A172 (cell line): ENCODE data around the gene CCDC93. TPM values are rescaled to one million over a fixed set of nuclear protein-coding genes. Genes with fewer than 3 reads are reported as not detected.

Experiments used
- DNase-seq: peaks from one replicate; pipeline ENCODE4 v3.0.0-alpha.2; 2015; ENCODE audit warnings: low spot score
- total RNA-seq: library from RNA; depleted of rRNA; stranded (reverse); fragments of >200 nt; shearing (Covaris generic); gene quantifications from 2 replicates; pipeline ENCODE4 v1.2.3, GENCODE V29; 2014; rRNA removed

Gene CCDC93
- total RNA-seq, 1 experiment from 2014 or later: 15.0 TPM

DNA sequence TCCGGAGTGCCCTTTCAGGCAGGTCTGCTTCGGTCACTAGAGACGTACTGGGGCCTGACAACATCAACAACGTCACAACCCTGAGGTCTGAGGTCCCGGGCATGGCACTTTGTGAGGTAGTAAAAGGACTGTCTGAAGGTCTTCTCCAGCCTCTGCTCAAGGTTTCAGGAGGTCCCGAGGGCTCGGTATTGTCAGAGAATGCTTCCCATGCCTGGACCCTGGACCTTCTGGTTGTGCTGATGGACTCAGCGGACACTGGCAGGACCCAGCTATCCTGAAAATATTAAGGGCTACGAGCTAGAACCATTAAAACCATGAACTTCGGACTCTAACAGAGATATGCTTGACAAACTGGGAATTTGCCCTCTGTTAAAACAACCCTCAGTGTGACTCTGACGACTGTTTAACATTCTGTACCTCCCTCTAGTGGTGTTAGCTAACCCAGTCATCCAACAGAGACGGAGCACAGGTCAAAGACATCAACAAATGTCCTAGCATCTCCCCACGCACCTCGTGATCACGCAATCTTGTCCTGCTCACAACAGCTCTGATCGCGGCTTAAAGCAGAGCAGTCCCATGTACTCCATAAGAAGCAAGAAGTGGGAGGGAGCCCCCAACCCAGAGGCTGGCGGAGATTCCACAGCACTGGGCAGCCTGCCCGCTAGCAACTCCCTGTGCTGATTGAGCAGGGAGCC, 96.5 kb downstream of the CCDC93 start:
- no peak for DNase-seq

DNA sequence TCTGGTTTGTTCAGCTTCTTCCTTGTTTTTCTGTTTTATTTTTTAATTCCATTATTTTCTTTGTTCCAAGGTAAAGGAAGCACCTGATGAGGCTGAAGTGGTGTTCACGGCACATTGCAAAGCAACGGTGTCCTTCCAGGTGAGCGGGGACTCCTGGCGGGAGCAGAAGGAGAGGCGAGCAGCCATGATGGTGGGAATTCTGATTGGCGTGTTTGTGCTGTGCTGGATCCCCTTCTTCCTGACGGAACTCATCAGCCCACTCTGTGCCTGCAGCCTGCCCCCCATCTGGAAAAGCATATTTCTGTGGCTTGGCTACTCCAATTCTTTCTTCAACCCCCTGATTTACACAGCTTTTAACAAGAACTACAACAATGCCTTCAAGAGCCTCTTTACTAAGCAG, 110.9 kb downstream of the CCDC93 start:
- DNase-seq: no peak

DNA sequence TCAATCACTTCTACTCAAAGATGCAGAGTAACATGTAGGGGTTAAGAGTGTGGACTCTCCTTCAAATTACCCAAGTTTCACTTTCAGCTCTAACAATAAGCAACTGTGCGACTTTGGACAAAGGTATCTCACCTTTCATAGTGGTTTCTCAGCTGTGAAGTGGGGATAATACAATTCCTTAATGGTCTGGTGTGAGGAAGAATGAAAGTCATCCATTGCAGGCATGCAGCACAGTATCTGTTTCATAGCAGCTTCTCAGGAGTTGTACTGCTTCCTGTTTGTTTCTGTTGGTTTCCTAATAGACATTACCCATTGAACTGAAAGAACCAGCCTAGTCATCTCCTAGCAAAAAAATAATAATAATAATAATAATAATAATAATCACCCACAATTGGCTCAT, 125.0 kb downstream of the CCDC93 start:
- DNase-seq: no peak

DNA sequence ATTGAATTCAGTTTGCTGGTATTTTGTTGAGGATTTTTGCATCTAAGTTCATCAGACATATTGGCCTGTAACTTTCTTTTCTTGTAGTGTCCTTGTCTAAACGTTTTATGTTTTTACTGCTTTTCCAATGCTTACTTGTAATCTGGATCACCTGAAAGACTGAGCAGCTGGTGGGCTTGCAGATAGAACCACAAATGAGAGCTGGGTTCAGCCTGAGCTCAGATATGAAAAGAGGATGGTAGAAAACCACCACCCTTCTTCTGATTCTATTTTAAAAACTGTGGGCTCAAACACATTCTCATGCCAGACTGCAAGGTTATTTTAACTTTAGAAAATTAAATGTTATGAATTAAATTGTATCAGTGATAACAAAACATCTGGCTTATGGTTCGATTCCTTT, 128.6 kb downstream of the CCDC93 start:
- DNase-seq: no peak

GRCh38 chr2:117879003-117879402, 134.9 kb downstream of the CCDC93 start:
- DNase-seq: no peak

DNA sequence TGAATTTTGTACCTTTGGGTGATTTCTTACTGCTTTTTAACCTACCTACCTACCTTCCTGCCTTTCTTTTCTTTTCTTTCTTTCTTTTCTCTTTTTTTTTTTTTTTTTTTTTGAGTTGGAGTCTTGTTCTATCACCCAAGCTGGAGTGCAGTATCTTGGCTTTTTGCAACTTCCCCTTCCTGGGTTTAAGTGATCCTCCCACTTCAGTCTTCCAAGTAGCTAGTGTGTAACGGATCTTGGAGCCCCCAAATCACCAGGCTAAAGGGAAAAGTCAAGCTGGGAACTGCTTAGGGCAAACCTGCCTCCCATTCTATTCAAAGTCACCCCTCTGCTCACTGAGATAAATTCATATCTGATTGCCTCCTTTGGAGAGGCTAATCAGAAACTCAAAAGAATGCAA, 138.1 kb downstream of the CCDC93 start:
- no peak for DNase-seq

Other genes with a start within 250 kb of the CCDC93 start
- 91.9 and 108 TPM in 2 replicates for gene DDX18, start 199.4 kb downstream of the CCDC93 start, total RNA-seq
- 9.3 and 11.8 TPM in 2 replicates for gene INSIG2, start 74.4 kb upstream of the CCDC93 start, total RNA-seq